Spinal cord (tissue), 10 donors: Measurements from ENCODE around the gene UBE2F. TPM values are rescaled to one million over a fixed set of nuclear protein-coding genes. Genes with fewer than 3 reads are reported as not detected.
"Not testable (repeated sequence)": the region's sequence is repeated elsewhere in the genome, so short reads cannot be mapped to it uniquely, and the experiment has no call there.

Experiments
- DNase-seq, 6 donors: peaks; one replicate each; pipeline versions ENCODE4 v3.0.0 to v3.0.0-alpha.2; 2013 to 2015; ENCODE audit warnings: low spot score in 6 of 6, low read depth in 4 of 6
- H3K27ac ChIP-seq: one replicate; pipeline ENCODE4 v1.5.1; 2013; ENCODE audit warnings: low read depth, low read length, control low read depth
- H3K27me3 ChIP-seq: one replicate; pipeline ENCODE4 v1.6.1; 2013; ENCODE audit warnings: low read length; ENCODE audit not compliant: control insufficient read depth, insufficient read depth
- H3K36me3 ChIP-seq: one replicate; pipeline ENCODE4 v1.6.1; 2013; ENCODE audit warnings: low read length; ENCODE audit not compliant: control insufficient read depth, insufficient read depth
- H3K4me1 ChIP-seq: one replicate; pipeline ENCODE4 v1.6.1; 2013; ENCODE audit warnings: low read length; ENCODE audit not compliant: control insufficient read depth, insufficient read depth
- H3K4me3 ChIP-seq: one replicate; pipeline ENCODE4 v1.5.1; 2013; ENCODE audit warnings: low read depth, low read length, control low read depth
- H3K9me3 ChIP-seq: one replicate; pipeline ENCODE4 v1.6.1; 2013; ENCODE audit warnings: low read length; ENCODE audit not compliant: control insufficient read depth, insufficient read depth
- WGBS: methylation state at CpG from one replicate; pipeline ENCODE4 v1.1.5; 2013; ENCODE audit warnings: missing lambda C conversion rate; ENCODE audit not compliant: insufficient coverage; 5-methylcytosine and 5-hydroxymethylcytosine counted together
- polyA plus RNA-seq, 2 donors: library from polyadenylated mRNA; unstranded; fragments of 120-200 nt; gene quantifications; one replicate each; pipeline ENCODE4 v1.2.1, GENCODE V29; 2013; ENCODE audit not compliant: insufficient read length in 2 of 2
- total RNA-seq, 2 donors: library from RNA; depleted of rRNA in 1 of 2; stranded (reverse); fragments of 120-200 nt in 1 of 2; fragments of >200 nt in 1 of 2; gene quantifications; one replicate each; pipeline versions ENCODE4 v1.2.3 to v1.2.4, GENCODE V29; 2013 to 2014
- donor health status: healthy.

UBE2F gene
- total and polyA plus RNA-seq, 4 donors = 52.5 to 80.2 (median 63.8) TPM

DNA sequence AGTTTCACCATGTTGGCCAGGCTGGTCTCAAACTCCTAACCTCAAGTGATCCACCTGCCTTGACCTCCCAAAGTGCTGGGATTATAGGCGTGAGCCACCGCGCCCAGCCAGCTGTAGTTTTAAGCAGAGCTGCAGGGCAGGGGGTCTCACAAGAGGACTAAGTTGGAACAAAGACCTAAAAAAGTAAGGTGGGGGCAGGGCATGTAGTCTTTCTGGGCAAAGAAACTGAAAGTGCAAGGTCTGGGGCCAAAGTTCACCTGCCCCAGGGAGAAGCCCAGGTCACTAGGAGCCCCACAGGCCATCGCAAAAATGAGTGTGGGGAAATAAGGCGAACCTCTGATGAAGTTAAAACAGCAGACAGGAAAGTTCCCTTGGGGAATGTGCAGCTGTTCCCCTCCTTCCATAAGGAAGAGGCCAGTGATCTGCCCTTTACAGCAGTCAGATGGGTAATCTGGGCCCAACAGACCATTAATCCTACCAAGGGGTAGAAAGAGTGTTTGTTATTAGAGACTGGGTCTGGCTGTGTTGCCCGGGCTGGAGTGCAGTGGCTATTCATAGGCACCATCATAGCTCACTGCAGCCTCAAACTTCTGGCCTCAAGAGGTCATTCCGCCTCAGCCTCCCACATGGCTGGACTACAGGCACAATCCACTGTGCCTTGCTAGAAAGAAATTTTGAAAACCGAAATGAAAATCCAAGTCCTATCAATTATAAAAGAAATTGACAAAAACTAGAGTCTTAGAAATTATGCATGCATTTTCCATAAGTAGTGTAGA is 96.8 kb downstream of the UBE2F start:
- no peaks in the 10 kb centered on the region for H3K27me3 ChIP-seq
- peaks cover 6% of the 10 kb centered on the region for H3K4me1 ChIP-seq
- 84% methylated on average over 6 of the region's 8 CpGs for WGBS
- no peak overlapping the region for H3K27ac ChIP-seq
- no peak overlapping the region for H3K4me3 ChIP-seq
- peaks cover 13% of the 10 kb centered on the region for H3K36me3 ChIP-seq
- H3K9me3 ChIP-seq = no peaks in the 10 kb centered on the region
- no peak for DNase-seq

DNA sequence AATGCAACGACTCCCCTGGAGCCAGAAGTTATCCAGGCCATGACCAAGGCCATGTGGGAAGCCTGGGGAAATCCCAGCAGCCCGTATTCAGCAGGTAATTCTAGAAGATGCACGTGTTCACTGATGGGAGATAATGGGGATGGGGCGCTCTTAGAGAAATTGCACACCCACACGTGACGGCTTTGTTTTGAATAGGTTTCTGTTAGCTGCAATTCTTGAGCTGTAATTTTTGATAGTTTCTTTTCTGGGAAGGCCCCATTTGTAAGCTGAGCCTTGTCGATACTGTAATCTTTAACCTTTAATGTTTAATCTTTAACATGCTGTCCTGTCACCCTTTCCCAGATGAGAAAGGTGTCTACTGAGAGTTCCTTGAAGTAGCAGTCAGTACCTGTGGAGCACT is 97.6 kb downstream of the UBE2F start:
- Histone ChIP-seq H3K27me3 (no peaks in the 10 kb centered on the region), H3K36me3 (peaks cover 15% of the 10 kb centered on the region), H3K27ac (no peak overlapping the region), H3K4me3 (no peak overlapping the region), H3K4me1 (peaks cover 6% of the 10 kb centered on the region), H3K9me3 (no peaks in the 10 kb centered on the region)
- 80% methylated on average over 3 of the region's 7 CpGs for WGBS
- DNase-seq = no peak

DNA sequence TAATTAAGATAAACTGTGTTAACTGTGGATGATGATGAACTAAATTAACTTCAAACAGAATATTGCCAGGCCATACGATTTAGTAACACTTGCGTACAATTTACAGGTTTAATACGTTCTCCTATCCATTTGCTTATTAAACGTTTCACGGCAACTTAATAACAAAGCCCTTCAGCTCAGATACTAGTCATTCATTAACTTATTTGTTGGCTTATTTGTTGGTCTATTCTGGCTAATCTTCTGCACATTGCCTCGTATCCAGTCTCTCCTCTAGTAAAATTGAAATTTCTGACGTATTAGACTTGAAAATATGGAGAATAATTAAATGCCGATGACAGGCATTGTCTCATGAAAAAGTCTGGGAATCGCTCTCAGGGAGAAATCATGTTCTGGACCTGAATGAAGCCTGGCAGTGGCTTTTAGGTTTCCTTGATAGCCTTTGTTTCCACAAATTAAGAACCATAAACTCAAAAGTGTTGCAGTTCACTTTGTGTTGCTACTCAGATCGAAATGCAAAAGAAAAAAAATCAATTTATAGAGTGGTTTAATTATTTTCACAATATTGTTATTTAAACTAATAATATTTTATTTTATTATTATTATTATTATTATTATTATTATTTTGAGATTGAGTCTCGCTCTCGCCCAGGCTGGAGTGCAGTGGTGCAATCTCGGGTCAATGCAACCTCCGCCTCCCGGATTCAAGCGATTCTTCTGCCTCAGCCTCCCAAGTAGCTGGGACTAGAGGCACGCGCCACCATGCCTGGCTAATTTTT is 98.4 kb downstream of the UBE2F start:
- H3K4me1 ChIP-seq = peaks cover 6% of the 10 kb centered on the region
- DNase-seq = no peak
- H3K27me3 ChIP-seq = no peaks in the 10 kb centered on the region
- no peak overlapping the region for H3K27ac ChIP-seq
- H3K36me3 ChIP-seq = peaks cover 23% of the 10 kb centered on the region
- 100% methylated on average over 6 of the region's 18 CpGs for WGBS
- no peaks in the 10 kb centered on the region for H3K9me3 ChIP-seq
- no peak overlapping the region for H3K4me3 ChIP-seq

DNA sequence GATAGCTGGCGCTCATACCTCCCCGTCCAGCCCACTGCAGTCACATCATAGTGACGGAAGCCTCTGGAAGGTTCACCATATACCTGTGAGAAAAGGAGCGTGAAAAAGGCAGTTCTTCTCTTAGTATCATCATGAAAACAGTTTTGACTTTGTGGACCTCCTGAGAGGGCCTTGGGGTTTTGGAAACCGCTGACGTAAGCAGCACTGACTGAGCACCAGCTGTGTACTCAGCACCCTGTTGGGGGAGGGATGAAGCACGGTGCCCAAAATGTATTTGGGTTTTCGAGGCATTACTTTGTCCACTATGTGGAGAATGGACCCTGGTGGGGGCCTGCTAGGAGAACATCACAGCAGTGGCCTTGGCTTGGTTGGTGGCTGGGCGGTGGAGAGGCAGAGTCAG is 99.4 kb downstream of the UBE2F start:
- no peak overlapping the region for H3K27ac ChIP-seq
- no peaks in the 10 kb centered on the region for H3K27me3 ChIP-seq
- peaks cover 5% of the 10 kb centered on the region for H3K4me1 ChIP-seq
- WGBS = 96% methylated on average over 9 of the region's 9 CpGs
- DNase-seq = no peak
- H3K9me3 ChIP-seq = no peaks in the 10 kb centered on the region
- H3K4me3 ChIP-seq = no peak overlapping the region
- H3K36me3 ChIP-seq = peaks cover 29% of the 10 kb centered on the region

DNA sequence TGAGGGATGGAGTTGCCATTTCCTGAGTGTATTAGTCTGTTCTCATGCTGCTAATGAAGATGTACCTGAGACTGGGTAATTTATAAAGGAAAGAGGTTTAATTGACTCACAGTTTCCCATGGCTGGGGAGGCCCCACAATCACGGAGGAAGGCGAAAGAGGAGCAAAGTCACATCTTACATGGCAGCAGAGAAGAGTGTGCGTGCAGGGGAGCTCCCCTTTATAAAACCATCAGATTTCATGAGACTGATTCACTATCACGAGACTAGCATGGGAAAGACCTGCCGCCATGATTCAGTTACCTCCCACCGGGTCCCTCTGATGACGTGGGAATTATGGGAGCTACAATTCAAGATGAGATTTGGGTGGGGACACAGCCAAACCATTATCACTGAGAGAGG is 99.9 kb downstream of the UBE2F start:
- H3K4me3 ChIP-seq, H3K9me3 ChIP-seq, H3K27ac ChIP-seq, H3K27me3 ChIP-seq, H3K4me1 ChIP-seq, DNase-seq: not testable (repeated sequence)
- 100% methylated on average over 2 of the region's 7 CpGs for WGBS
- H3K36me3 ChIP-seq = peaks cover 32% of the 10 kb centered on the region

DNA sequence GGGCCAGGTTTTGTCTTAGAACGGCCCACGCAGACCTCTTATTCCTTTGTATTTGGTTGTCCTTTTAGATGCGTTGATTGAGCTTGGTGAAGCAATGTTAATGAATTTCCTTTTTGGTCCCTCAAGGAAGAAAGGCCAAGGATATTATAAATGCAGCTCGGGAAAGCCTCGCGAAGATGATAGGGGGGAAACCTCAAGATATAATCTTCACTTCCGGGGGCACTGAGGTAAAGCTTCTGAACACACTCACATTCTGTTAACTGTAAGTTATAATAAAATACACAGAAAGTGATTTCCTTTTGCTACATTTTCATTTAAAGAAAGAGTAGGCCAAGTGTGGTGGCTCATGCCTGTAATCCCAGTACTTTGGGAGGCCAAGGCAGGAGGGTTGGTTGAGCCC is 101.1 kb downstream of the UBE2F start:
- no peaks in the 10 kb centered on the region for H3K27me3 ChIP-seq
- H3K27ac ChIP-seq = no peak overlapping the region
- peaks cover 32% of the 10 kb centered on the region for H3K36me3 ChIP-seq
- no peaks in the 10 kb centered on the region for H3K4me1 ChIP-seq
- 89% methylated on average over 3 of the region's 7 CpGs for WGBS
- no peak overlapping the region for H3K4me3 ChIP-seq
- DNase-seq = no peak
- no peaks in the 10 kb centered on the region for H3K9me3 ChIP-seq

DNA sequence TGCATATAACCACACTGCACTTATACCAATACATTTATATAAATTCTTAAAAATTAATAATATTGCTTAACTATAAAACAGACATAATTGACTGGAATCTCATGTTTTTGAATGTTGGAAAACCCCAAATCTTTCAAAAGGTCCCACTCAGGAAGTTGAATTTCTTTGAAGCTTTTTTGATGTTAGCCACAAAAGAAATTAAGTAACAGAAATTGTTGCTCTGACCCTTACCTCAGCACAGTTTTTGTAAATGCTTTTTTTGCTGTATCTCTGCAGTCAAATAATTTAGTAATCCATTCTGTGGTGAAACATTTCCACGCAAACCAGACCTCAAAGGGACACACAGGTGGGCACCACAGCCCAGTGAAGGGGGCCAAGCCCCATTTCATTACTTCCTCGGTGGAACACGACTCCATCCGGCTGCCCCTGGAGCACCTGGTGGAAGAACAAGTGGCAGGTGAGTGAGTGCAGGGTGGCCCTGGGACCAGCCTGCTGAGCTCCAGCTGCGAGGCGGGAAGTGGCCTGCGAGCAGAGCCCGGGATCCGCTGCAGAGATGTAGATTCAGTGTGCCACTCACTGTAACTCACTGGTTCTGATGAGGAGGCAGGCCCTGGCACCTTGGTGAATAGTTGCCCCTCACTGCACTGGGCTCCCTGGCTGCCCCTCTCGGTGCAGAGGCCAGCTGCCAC is 102.4 kb downstream of the UBE2F start:
- H3K27ac ChIP-seq = no peak overlapping the region
- H3K36me3 ChIP-seq = peaks cover 35% of the 10 kb centered on the region
- no peaks in the 10 kb centered on the region for H3K27me3 ChIP-seq
- DNase-seq = no peak
- no peak overlapping the region for H3K4me3 ChIP-seq
- WGBS = 96% methylated on average over 10 of the region's 10 CpGs
- H3K9me3 ChIP-seq = no peaks in the 10 kb centered on the region
- H3K4me1 ChIP-seq = no peaks in the 10 kb centered on the region

DNA sequence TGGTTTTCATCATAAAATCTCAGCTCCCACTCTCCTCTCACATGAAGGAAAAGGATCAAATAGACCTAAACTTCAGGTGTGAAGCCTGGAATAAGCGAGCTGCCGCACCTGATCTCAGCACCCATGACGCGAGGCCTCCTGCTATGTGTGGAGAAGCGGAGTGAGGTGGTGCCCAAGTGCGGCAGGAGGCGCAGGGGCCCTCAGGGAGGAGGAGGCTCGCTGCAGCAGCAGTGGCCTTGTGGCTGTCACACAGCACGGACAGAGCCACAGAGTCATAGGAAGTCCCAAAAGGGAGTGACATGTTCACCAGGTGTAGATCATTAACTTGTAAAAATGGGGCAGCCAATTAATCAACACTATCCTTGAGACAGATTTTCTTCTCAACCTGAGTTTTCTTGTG is 103.1 kb downstream of the UBE2F start:
- 99% methylated on average over 9 of the region's 9 CpGs for WGBS
- no peak overlapping the region for H3K4me3 ChIP-seq
- no peak for DNase-seq
- H3K9me3 ChIP-seq = no peaks in the 10 kb centered on the region
- H3K27ac ChIP-seq = no peak overlapping the region
- H3K36me3 ChIP-seq = peaks cover 33% of the 10 kb centered on the region
- no peaks in the 10 kb centered on the region for H3K4me1 ChIP-seq
- no peaks in the 10 kb centered on the region for H3K27me3 ChIP-seq

DNA sequence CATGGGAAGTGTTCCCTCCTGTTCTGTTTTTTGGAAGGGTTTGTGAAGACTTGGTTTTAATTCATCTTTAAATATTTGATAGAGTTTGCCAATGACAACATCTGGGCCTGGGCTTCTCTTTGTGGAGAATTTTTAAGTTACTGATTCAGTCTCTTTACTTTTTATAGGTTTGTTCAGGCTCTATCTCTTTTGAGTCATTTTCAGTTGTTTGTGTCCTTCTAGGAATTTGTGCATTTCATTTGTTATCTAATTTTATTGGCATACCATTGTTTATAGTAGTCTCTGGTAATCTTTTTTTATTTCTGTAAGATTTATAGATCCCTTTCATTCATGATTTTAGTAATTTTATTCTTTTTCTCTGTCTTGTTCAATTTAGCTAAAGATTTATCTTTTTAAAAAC is 108.6 kb downstream of the UBE2F start:
- no peak for DNase-seq
- H3K4me1 ChIP-seq = no peaks in the 10 kb centered on the region
- H3K36me3 ChIP-seq = peaks cover 16% of the 10 kb centered on the region
- no peak overlapping the region for H3K4me3 ChIP-seq
- no peak overlapping the region for H3K27ac ChIP-seq
- H3K27me3 ChIP-seq = no peaks in the 10 kb centered on the region
- H3K9me3 ChIP-seq = peaks cover 2% of the 10 kb centered on the region
